GM12878 (cell line): ENCODE measurements around the gene RAB15. TPM values are rescaled to one million over a fixed set of nuclear protein-coding genes. Genes with fewer than 3 reads are reported as not detected.
A peak's percentile ranks its signal among the peaks of the same experiment; 100 is the strongest.

Experiments
- ATAC-seq: fragments of 200-7000 bp; cut with Tn5 transposase; 3 replicates; pipeline ENCODE4 v1.9.1; 2020; ENCODE audit warnings: mild to moderate bottlenecking, moderate library complexity
- BruUV-seq: library from RNA; stranded (reverse); fragments of 400-500 nt; replicated peaks from 2 replicates; lab custom pipeline; 2021; lab: Mats Ljungman, UMichigan
- CTCF ChIA-PET: fragments of 300-600 bp; sonication (Branson Sonifier 250); formaldehyde crosslinking; extraction: SDS; loops from one replicate; lab custom pipeline; 2021; ENCODE audit warnings: inconsistent platforms; lab: Yijun Ruan, JAX
- POLR2A ChIA-PET: fragments of 350-600 bp; formaldehyde crosslinking; extraction: SDS; loops from one replicate; lab custom pipeline; 2021; ENCODE audit warnings: inconsistent platforms; lab: Charles Lee
- RAD21 ChIA-PET: fragments of 300-600 bp; sonication (Branson Sonifier 250); formaldehyde crosslinking; loops from one replicate; lab custom pipeline; 2023; ENCODE audit warnings: antibody characterized with exemption; ENCODE audit not compliant: unreplicated experiment; lab: Charles Lee
- SMC1A ChIA-PET: fragments of 300-600 bp; sonication (Branson Sonifier 250); formaldehyde crosslinking; loops from one replicate; lab custom pipeline; 2023; ENCODE audit not compliant: unreplicated experiment, uncharacterized antibody; lab: Charles Lee
- DNase-seq: peaks from one replicate; pipeline ENCODE4 v3.0.0-alpha.2; 2011; ENCODE audit warnings: low read depth, low spot score
- FAIRE-seq: peaks from 3 replicates; lab custom pipeline; 2011; peaks lifted over from hg19 to GRCh38; lab: Jason Lieb, UNC
- H2AFZ ChIP-seq: 2 replicates; pipeline ENCODE4 v1.6.0; 2011; ENCODE audit warnings: low read depth, low read length, control low read depth; ENCODE audit not compliant: control insufficient read depth
- H3K27ac ChIP-seq: 2 replicates; pipeline ENCODE4 v1.5.1; 2011; ENCODE audit warnings: control low read depth; ENCODE audit not compliant: control insufficient read depth, insufficient read depth
- H3K27me3 ChIP-seq, 2 experiments: replicated peaks in 1 of 2; 2 replicates each; pipeline versions ENCODE4 v1.6.0 to v1.6.1; 2011; ENCODE audit warnings: low read length in 1 of 2; ENCODE audit not compliant: control insufficient read depth in 2 of 2, insufficient read depth in 2 of 2
- H3K36me3 ChIP-seq, 2 experiments: 2 replicates each; pipeline ENCODE4 v1.5.1; 2011; ENCODE audit warnings: low read length in 1 of 2; ENCODE audit not compliant: control insufficient read depth in 2 of 2, insufficient read depth in 2 of 2
- H3K4me1 ChIP-seq: 2 replicates; pipeline ENCODE4 v1.6.1; 2011; ENCODE audit warnings: mild to moderate bottlenecking, low read length, moderate library complexity, mixed read lengths; ENCODE audit not compliant: control insufficient read depth, insufficient read depth
- H3K4me2 ChIP-seq: 2 replicates; pipeline ENCODE4 v1.6.0; 2011; ENCODE audit warnings: control low read depth; ENCODE audit not compliant: control insufficient read depth, insufficient read depth
- H3K4me3 ChIP-seq: fragments of 200-600 bp; sonication (generic); 2 replicates; pipeline ENCODE4 v1.5.1; 2016
- H3K79me2 ChIP-seq: 2 replicates; pipeline ENCODE4 v1.6.0; 2011; ENCODE audit warnings: low read length; ENCODE audit not compliant: control insufficient read depth, insufficient read depth
- H3K9ac ChIP-seq: 2 replicates; pipeline ENCODE4 v1.8.0; 2011; ENCODE audit warnings: low read length, control low read depth, mixed read lengths; ENCODE audit not compliant: control insufficient read depth, insufficient read depth
- H3K9me3 ChIP-seq: replicated peaks from 3 replicates; pipeline ENCODE4 v1.5.1; 2011; ENCODE audit warnings: mild to moderate bottlenecking, low read length; ENCODE audit not compliant: control insufficient read depth, insufficient read depth
- H4K20me1 ChIP-seq: 2 replicates; pipeline ENCODE4 v1.6.0; 2011; ENCODE audit not compliant: control insufficient read depth, insufficient read depth
- ATF2 ChIP-seq: IDR thresholded peaks from 2 replicates; pipeline ENCODE4 v1.6.1; 2012; ENCODE audit warnings: low read length, inconsistent platforms
- ATF7 ChIP-seq: fragments of 450-650 bp; IDR thresholded peaks from 2 replicates; pipeline ENCODE4 v1.6.1; 2016; ENCODE audit warnings: low read depth, mild to moderate bottlenecking
- BMI1 ChIP-seq: fragments of 450-650 bp; IDR thresholded peaks from 2 replicates; pipeline ENCODE4 v1.6.1; 2016; ENCODE audit warnings: mild to moderate bottlenecking, moderate library complexity, borderline replicate concordance
- CBX5 ChIP-seq: sonication (generic); IDR thresholded peaks from 2 replicates; pipeline ENCODE4 v1.6.1; 2016; ENCODE audit warnings: low read depth, moderate library complexity, mild to moderate bottlenecking, inconsistent platforms
- CEBPZ ChIP-seq: fragments of 150-350 bp; IDR thresholded peaks from 2 replicates; pipeline ENCODE4 v1.6.1; 2016; ENCODE audit warnings: low read depth, low read length
- CREB1 ChIP-seq: IDR thresholded peaks from 2 replicates; pipeline ENCODE4 v1.6.1; 2012; ENCODE audit warnings: low read depth, mild to moderate bottlenecking, inconsistent platforms
- FOS ChIP-seq: IDR thresholded peaks from 3 replicates; pipeline ENCODE4 v1.6.1; 2011; ENCODE audit warnings: borderline replicate concordance; ENCODE audit not compliant: insufficient read length; ENCODE audit errors: extremely low read depth
- FOXM1 ChIP-seq: IDR thresholded peaks from 2 replicates; pipeline ENCODE4 v1.6.1; 2012; ENCODE audit warnings: low read depth, mild to moderate bottlenecking, inconsistent platforms, low read length, moderate library complexity
- KLF5 ChIP-seq: fragments of 450-650 bp; IDR thresholded peaks from 2 replicates; pipeline ENCODE4 v1.6.1; 2014; ENCODE audit warnings: mild to moderate bottlenecking; ENCODE audit not compliant: partially characterized antibody
- LARP7 ChIP-seq: fragments of 450-650 bp; IDR thresholded peaks from 2 replicates; pipeline ENCODE4 v1.6.1; 2017; ENCODE audit warnings: mild to moderate bottlenecking
- MEF2A ChIP-seq: IDR thresholded peaks from 2 replicates; pipeline ENCODE4 v1.6.1; 2011; ENCODE audit warnings: low read depth, mild to moderate bottlenecking, low read length, moderate library complexity; ENCODE audit not compliant: insufficient read depth
- MEF2B ChIP-seq: fragments of 450-650 bp; IDR thresholded peaks from 2 replicates; pipeline ENCODE4 v1.6.1; 2018; ENCODE audit warnings: mild to moderate bottlenecking, moderate library complexity; ENCODE audit not compliant: partially characterized antibody, poor library complexity, severe bottlenecking
- MTA2 ChIP-seq: fragments of 450-650 bp; IDR thresholded peaks from 2 replicates; pipeline ENCODE4 v1.6.1; 2016; ENCODE audit warnings: low read depth, mild to moderate bottlenecking, moderate library complexity
- PAX5 ChIP-seq: IDR thresholded peaks from 2 replicates; pipeline ENCODE4 v1.6.1; 2011; ENCODE audit warnings: low read depth, low read length, borderline replicate concordance
- POU2F2 ChIP-seq: IDR thresholded peaks from 3 replicates; pipeline ENCODE4 v1.6.1; 2011; ENCODE audit warnings: low read depth, mild to moderate bottlenecking, low read length, borderline replicate concordance
- RCOR1 ChIP-seq: conservative IDR thresholded peaks from 2 replicates; pipeline ENCODE4 v1.6.1; 2012; ENCODE audit warnings: low read depth, low read length, improper control_type of control experiment
- RELB ChIP-seq: fragments of 450-650 bp; IDR thresholded peaks from 2 replicates; pipeline ENCODE4 v1.6.1; 2017; ENCODE audit warnings: low read depth, mild to moderate bottlenecking, moderate library complexity
- SUPT20H ChIP-seq: IDR thresholded peaks from 2 replicates; pipeline ENCODE4 v1.6.1; 2011; ENCODE audit warnings: low read depth, mild to moderate bottlenecking, low read length, moderate library complexity, borderline replicate concordance; ENCODE audit not compliant: control insufficient read depth
- WGBS: methylation state at CpG from one replicate; pipeline ENCODE4 v1.1.6; 2016; ENCODE audit warnings: low lambda C conversion rate; ENCODE audit not compliant: insufficient replicate concordance, insufficient coverage; ENCODE audit errors: missing lambda C conversion rate; 5-methylcytosine and 5-hydroxymethylcytosine counted together
- in situ Hi-C: fragments of 300-500 bp; cut with MboI; formaldehyde crosslinking; loops from 9 replicates; pipeline ENCODE4 v1.14.3; 2018; ENCODE audit warnings: mixed read lengths
- intact Hi-C: fragments of 100-400 bp; cut with micrococcal nuclease; formaldehyde crosslinking; loops from one replicate; pipeline ENCODE4 v1.14.2; 2022; ENCODE audit not compliant: unreplicated experiment
- polyA plus RNA-seq, 11 experiments: library from polyadenylated mRNA; depleted of rRNA in 4 of 11; unstranded in 6 of 11; stranded (reverse) in 5 of 11; fragments of >200 nt; fragmentation: Nextera tagmentation in 4 of 11; fragmentation: Illumina TruSeq in 1 of 11; extraction: Ambion mirVana in 4 of 11; extraction: Trizol in 1 of 11; gene quantifications; 1 replicate in 1 of 11; 2 replicates in 10 of 11; pipeline versions ENCODE4 v1.2.1 to v1.2.3, GENCODE V29; 2011 to 2016; ENCODE audit warnings: inconsistent platforms in 2 of 11, missing spikeins in 2 of 11, low read depth in 1 of 11
- total RNA-seq, 4 experiments: library from RNA; depleted of rRNA in 3 of 4; stranded (reverse); fragments of >200 nt in 3 of 4; fragmentation: Illumina TruSeq in 1 of 4; extraction: Trizol in 1 of 4; gene quantifications; 2 replicates each; pipeline versions ENCODE4 v1.2.1 to v1.2.3, GENCODE V29; 2013 to 2021

Gene RAB15
- total and polyA plus RNA-seq, 10 of the 15 experiments (the other 5 are each of a cell fraction or from before 2014, with no cell fraction given): 0.32 to 3.9 (median 2.1) TPM

DNA sequence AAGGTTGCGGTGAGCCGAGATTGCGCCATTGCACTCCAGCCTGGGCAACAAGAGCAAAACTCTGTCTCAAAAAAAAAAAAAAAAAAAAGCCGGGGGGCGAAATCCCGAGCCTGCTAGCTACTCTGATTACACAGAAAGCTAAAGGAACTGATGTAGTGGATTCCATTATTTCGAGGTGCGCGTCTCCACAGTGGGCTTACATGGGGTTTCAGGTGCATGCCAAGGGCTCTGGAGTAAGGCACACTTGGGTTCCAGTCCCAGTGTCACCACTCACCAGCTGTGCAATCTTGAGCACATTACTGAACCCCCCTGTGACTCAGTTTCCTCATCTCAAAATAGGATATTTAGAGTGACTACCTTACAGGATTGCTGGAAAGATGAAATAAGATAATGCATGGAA lies 1.7 kb upstream of the RAB15 start (continued):
- TF ChIP-seq BMI1: no peak
- TF ChIP-seq POU2F2: no peak
- TF ChIP-seq, all 136 proteins: peak for 0

DNA sequence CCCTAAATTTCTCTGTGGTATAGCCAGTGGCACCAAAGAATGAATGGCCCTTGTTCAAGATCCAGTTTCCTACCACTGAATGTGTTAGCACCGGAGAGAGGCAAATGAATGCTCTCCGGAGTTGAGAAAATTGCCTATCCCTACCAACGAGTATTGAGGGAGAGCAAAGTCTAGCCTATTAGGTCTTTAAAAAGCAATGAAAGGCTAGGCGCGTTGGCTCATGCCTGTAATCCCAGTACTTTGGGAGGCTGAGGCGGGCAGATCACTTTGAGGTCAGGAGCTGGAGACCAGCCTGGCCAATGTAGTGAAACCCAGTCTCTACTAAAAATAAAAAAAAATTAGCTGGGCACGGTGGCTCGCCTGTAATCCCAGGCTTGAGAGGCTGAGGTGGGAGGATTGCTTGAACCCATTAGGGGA lies 898 bp upstream of the RAB15 start:
- no peak overlapping the region for H2AFZ ChIP-seq
- CTCF ChIA-PET: interaction anchor here (0.6 to 1.4 kb wide), 3 partner anchors 29 to 416 kb away, joined by 3 to 4 read pairs (median 3); no protein-coding TSS in a partner anchor
- TF ChIP-seq KLF5 (no peak), CEBPZ (no peak), MEF2B (no peak), CBX5 (no peak), CREB1 (no peak), PAX5 (no peak), LARP7 (no peak), MTA2 (no peak), FOS (no peak), ATF7 (no peak), MEF2A (no peak), FOXM1 (no peak), SUPT20H (no peak), RCOR1 (no peak), ATF2 (no peak), RELB (no peak)

More for the DNA sequence above, 898 bp upstream of the RAB15 start:
- H3K4me2 ChIP-seq: no peak overlapping the region
- no peaks in the 10 kb centered on the region for H3K79me2 ChIP-seq
- intact Hi-C loops (no loop called here), in situ Hi-C loops (no loop called here)
- no peak for ATAC-seq
- no peaks in the 10 kb centered on the region for H3K36me3 ChIP-seq
- H3K9me3 ChIP-seq: no peaks in the 10 kb centered on the region
- H3K9ac ChIP-seq: no peak overlapping the region
- BruUV-seq: no TSS peak
- no peaks in the 10 kb centered on the region for H4K20me1 ChIP-seq
- DNase-seq: no peak
- 0 out of 2 replicates have a peak overlapping the region, but pooled peaks have one; percentile 66 for H3K4me3 ChIP-seq
- 98% methylated on average over 8 of the region's 8 CpGs for WGBS
- H3K4me1 ChIP-seq: no peaks in the 10 kb centered on the region
- ChIA-PET POLR2A (no interaction called here), SMC1A (no interaction called here), RAD21 (interaction anchor here (0.9 kb wide), 1 partner anchor 45 kb away, joined by 3 read pairs; no protein-coding TSS in a partner anchor)
- no peak for FAIRE-seq
- no peak overlapping the region for H3K27ac ChIP-seq
- H3K27me3 ChIP-seq: peaks cover 2 to 7% of the 10 kb centered on the region in 2 experiments
